ENCODE data around the gene LIME1.

- TF ChIP-seq CTCF (IDR thresholded peaks at IDR 0.05) = no peak
- TF ChIP-seq POLR2A (IDR thresholded peaks at IDR 0.05) = no peak
- TF ChIP-seq EP300 (IDR thresholded peaks at IDR 0.05) = no peak
Measured at GRCh38 chr20:63701329-63702035, 35.0 kb upstream of the LIME1 start.
